Right lobe of liver (tissue), 6 donors: ENCODE results near the gene MDM2. TPM values are rescaled to one million over a fixed set of nuclear protein-coding genes. Genes with fewer than 3 reads are reported as not detected.

Experiments
- ATAC-seq, 4 donors: fragments of 200-7000 bp; cut with Tn5 transposase; one replicate each; pipeline ENCODE4 v1.9.1; 2020; ENCODE audit warnings: mild to moderate bottlenecking in 4 of 4, moderate library complexity in 4 of 4
- DNase-seq, 3 donors: peaks; one replicate each; pipeline ENCODE4 v3.0.0-alpha.2; 2020
- H3K27ac ChIP-seq, 3 donors: fragments of 200-600 bp; one replicate each; pipeline ENCODE4 v1.8.0; 2022
- H3K27me3 ChIP-seq, 2 donors: fragments of 200-600 bp; one replicate each; pipeline ENCODE4 v1.8.0; 2022
- H3K36me3 ChIP-seq, 4 donors: fragments of 200-600 bp; sonication (generic) in 1 of 4; one replicate each; pipeline versions ENCODE4 v1.5.1 to v1.8.0; 2017 to 2022; ENCODE audit warnings: control low read depth in 1 of 4
- H3K4me1 ChIP-seq, 4 donors: fragments of 200-600 bp; sonication (generic) in 1 of 4; one replicate each; pipeline versions ENCODE4 v1.5.1 to v1.8.0; 2017 to 2022; ENCODE audit warnings: control low read depth in 1 of 4
- H3K4me3 ChIP-seq, 3 donors: fragments of 200-600 bp; one replicate each; pipeline ENCODE4 v1.8.0; 2022
- H3K9me3 ChIP-seq, 4 donors: fragments of 200-600 bp; sonication (generic) in 1 of 4; one replicate each; pipeline versions ENCODE4 v1.5.1 to v1.8.0; 2017 to 2022; ENCODE audit warnings: control low read depth in 1 of 4
- POLR2A ChIP-seq: fragments of 450-650 bp; IDR thresholded peaks from one replicate; pipeline ENCODE4 v1.6.1; 2017; ENCODE audit warnings: antibody characterized with exemption, mild to moderate bottlenecking
- WGBS: methylation state at CpG from one replicate; pipeline ENCODE4 v1.1.6; 2018; ENCODE audit warnings: low coverage, low lambda C conversion rate; ENCODE audit not compliant: insufficient coverage; ENCODE audit errors: missing lambda C conversion rate; 5-methylcytosine and 5-hydroxymethylcytosine counted together
- intact Hi-C, 2 donors: fragments of 100-400 bp; cut with DNase I; formaldehyde crosslinking; loops; one replicate each; pipeline versions ENCODE4 v1.11.2 to v1.14.1; 2022
- total RNA-seq, 6 experiments: library from RNA; depleted of rRNA in 2 of 6; stranded (reverse); fragments of >200 nt in 2 of 6; fragmentation: NEBNext Ultra II Directional in 3 of 6; extraction: Animal tissue kit (Norgen Biotek cat#: 25700) in 3 of 6; gene quantifications; one replicate each; pipeline versions ENCODE4 v1.1.0 to v1.2.4, GENCODE V29; 2016 to 2023
- TF ChIP-seq, protein P1 (sequence below), 4 donors: fragments of 200-600 bp in 3 of 4; fragments of 450-650 bp in 1 of 4; IDR thresholded peaks; one replicate each; pipeline versions ENCODE4 v1.5.1 to v1.8.0; 2016 to 2022; ENCODE audit warnings: antibody characterized with exemption in 4 of 4, mild to moderate bottlenecking in 2 of 4
- donor health status: DM: no; HTN: yes; CAD: no.
- donor health status: DM: no; HTN: no; CAD: no.
- donor health status: DM: no; HTN: no; CAD: no.
- donor health status: DM: no; HTN: yes; CAD: no.
- donor health status: DM: no; HTN: yes; CAD: no.

The MDM2 gene
- total RNA-seq, 6 experiments from 2014 or later: 56.9 to 74.3 (median 64.0) TPM

DNA sequence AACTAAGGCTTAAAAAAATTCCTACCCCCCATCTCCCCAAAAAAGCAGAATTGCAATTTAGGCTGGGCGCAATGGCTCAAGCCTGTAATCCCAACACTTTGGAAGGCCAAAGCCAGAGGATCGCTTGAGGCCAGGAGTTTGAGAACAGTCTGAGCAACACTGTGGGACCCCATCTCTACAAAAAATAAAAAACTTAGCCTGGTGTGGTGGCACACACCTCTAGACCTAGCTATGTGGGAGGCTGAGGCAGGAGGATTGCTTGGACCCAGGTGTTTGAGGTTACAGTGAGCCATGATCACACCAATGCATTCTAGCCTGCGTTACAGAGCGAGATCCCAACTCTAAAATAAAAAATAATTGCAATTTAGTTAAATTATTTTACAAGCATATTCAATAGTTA, 70.9 kb downstream of the MDM2 start:
- no peak for TF ChIP-seq POLR2A
- TF ChIP-seq, protein P1, sequence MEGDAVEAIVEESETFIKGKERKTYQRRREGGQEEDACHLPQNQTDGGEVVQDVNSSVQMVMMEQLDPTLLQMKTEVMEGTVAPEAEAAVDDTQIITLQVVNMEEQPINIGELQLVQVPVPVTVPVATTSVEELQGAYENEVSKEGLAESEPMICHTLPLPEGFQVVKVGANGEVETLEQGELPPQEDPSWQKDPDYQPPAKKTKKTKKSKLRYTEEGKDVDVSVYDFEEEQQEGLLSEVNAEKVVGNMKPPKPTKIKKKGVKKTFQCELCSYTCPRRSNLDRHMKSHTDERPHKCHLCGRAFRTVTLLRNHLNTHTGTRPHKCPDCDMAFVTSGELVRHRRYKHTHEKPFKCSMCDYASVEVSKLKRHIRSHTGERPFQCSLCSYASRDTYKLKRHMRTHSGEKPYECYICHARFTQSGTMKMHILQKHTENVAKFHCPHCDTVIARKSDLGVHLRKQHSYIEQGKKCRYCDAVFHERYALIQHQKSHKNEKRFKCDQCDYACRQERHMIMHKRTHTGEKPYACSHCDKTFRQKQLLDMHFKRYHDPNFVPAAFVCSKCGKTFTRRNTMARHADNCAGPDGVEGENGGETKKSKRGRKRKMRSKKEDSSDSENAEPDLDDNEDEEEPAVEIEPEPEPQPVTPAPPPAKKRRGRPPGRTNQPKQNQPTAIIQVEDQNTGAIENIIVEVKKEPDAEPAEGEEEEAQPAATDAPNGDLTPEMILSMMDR (IDR thresholded peaks at IDR 0.05): no peak
- H3K27me3 ChIP-seq: no peaks in the 10 kb centered on the region
- H3K9me3 ChIP-seq: no peaks in the 10 kb centered on the region
- H3K36me3 ChIP-seq: peaks cover 0 to 3% (median 0%) of the 10 kb centered on the region in 4 donors
- no peak for ATAC-seq
- no peaks in the 10 kb centered on the region for H3K4me1 ChIP-seq
- no peak for DNase-seq
- no peak overlapping the region for H3K27ac ChIP-seq
- WGBS: 95% methylated on average over 3 of the region's 4 CpGs
- intact Hi-C loops: no loop called here
- H3K4me3 ChIP-seq: no peak overlapping the region

GRCh38 chr12:68880660-68881325, 72.8 kb downstream of the MDM2 start:
- TF ChIP-seq, protein P1 (IDR thresholded peaks at IDR 0.05): no peak
- no peak for TF ChIP-seq POLR2A
- H3K27me3 ChIP-seq: no peaks in the 10 kb centered on the region
- H3K36me3 ChIP-seq: peaks cover 0 to 9% (median 0%) of the 10 kb centered on the region in 4 donors
- no peak overlapping the region for H3K27ac ChIP-seq
- ATAC-seq: no peak
- intact Hi-C loops: no loop called here
- H3K4me3 ChIP-seq: no peak overlapping the region
- no peaks in the 10 kb centered on the region for H3K4me1 ChIP-seq
- WGBS: 74% methylated on average over 5 of the region's 5 CpGs
- no peaks in the 10 kb centered on the region for H3K9me3 ChIP-seq
- no peak for DNase-seq

- H3K9me3 ChIP-seq: no peaks in the 10 kb centered on the region
- WGBS: 94% methylated on average over 4 of the region's 4 CpGs
- TF ChIP-seq POLR2A: no peak
- TF ChIP-seq, protein P1 (IDR thresholded peaks at IDR 0.05): no peak
- intact Hi-C loops: no loop called here
- H3K4me1 ChIP-seq: peaks cover 0 to 3% (median 0%) of the 10 kb centered on the region in 4 donors
- ATAC-seq: no peak
- no peak for DNase-seq
- no peak overlapping the region for H3K4me3 ChIP-seq
- H3K27ac ChIP-seq: no peak overlapping the region
- peaks cover 0 to 5% (median 0%) of the 10 kb centered on the region in 4 donors for H3K36me3 ChIP-seq
- H3K27me3 ChIP-seq: no peaks in the 10 kb centered on the region
Measured at GRCh38 chr12:68882251-68882964, 74.4 kb downstream of the MDM2 start.

DNA sequence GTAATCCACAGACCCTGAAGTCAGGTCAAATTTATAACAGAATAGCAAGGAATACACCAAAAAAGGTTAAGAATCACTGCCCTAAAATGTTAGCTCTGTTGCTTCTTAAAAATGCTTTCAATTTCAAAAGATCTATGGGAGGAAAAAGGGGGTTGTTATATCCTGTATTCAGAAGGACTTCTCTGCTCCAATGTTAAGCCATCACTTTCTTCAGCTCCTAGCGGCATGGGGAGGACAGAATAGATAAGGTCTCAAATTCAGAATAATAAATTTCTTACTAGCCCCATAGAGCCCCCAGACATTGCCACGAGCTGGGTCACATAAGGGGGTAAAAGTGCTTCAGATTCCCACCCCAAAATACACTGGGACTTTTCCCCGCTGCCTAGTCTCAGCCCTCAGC, 75.2 kb downstream of the MDM2 start:
- DNase-seq (no peak), ATAC-seq (no peak)
- H3K27me3 ChIP-seq: no peaks in the 10 kb centered on the region
- no peak overlapping the region for H3K4me3 ChIP-seq
- peaks cover 0 to 5% (median 0%) of the 10 kb centered on the region in 4 donors for H3K36me3 ChIP-seq
- 83% methylated on average over 1 of the region's 3 CpGs for WGBS
- no peak overlapping the region for H3K27ac ChIP-seq
- no peaks in the 10 kb centered on the region for H3K9me3 ChIP-seq
- peaks cover 0 to 4% (median 0%) of the 10 kb centered on the region in 4 donors for H3K4me1 ChIP-seq
- intact Hi-C loops: no loop called here
- TF ChIP-seq, protein P1 (IDR thresholded peaks at IDR 0.05): no peak
- TF ChIP-seq POLR2A: no peak
